IMR-90 (cell line): ENCODE data around the gene PLPP7. TPM values are rescaled to one million over a fixed set of nuclear protein-coding genes. Genes with fewer than 3 reads are reported as not detected.

Experiments
- ATAC-seq: fragments of 200-7000 bp; cut with Tn5 transposase; 2 replicates; pipeline ENCODE4 v1.9.1; 2020; ENCODE audit warnings: low read depth, mild to moderate bottlenecking, moderate library complexity
- BruUV-seq: library from RNA; stranded (reverse); fragments of 400-500 nt; replicated peaks from 2 replicates; lab custom pipeline; 2021; lab: Mats Ljungman, UMichigan
- CTCF ChIA-PET: fragments of 300-600 bp; formaldehyde crosslinking; extraction: SDS; loops from one replicate; lab custom pipeline; 2021; ENCODE audit warnings: antibody characterized with exemption; lab: Yijun Ruan, JAX
- POLR2A ChIA-PET: fragments of 300-600 bp; sonication (Branson Sonifier 250); formaldehyde crosslinking; loops from one replicate; lab custom pipeline; 2022; ENCODE audit warnings: antibody characterized with exemption; ENCODE audit not compliant: unreplicated experiment; lab: Charles Lee
- DNase-seq: peaks from one replicate; pipeline ENCODE4 v3.0.0; 2013
- H2AFZ ChIP-seq: replicated peaks from 2 replicates; pipeline ENCODE3; 2013; ENCODE audit warnings: low read length, mild to moderate bottlenecking; ENCODE audit not compliant: poor library complexity
- H2AK5ac ChIP-seq: 2 replicates; pipeline ENCODE4 v1.6.1; 2013; ENCODE audit warnings: low read depth, low read length, inconsistent platforms
- H2AK9ac ChIP-seq: replicated peaks from 2 replicates; pipeline ENCODE3; 2013; ENCODE audit warnings: mild to moderate bottlenecking, low read depth, low read length, moderate library complexity; ENCODE audit not compliant: poor library complexity
- H2BK120ac ChIP-seq: 2 replicates; pipeline ENCODE4 v1.6.1; 2013; ENCODE audit warnings: low read depth, low read length, inconsistent platforms
- H2BK15ac ChIP-seq: 3 replicates; pipeline ENCODE4 v1.6.1; 2013; ENCODE audit warnings: low read depth, low read length, inconsistent platforms
- H2BK20ac ChIP-seq: 2 replicates; pipeline ENCODE4 v1.6.1; 2013; ENCODE audit warnings: low read depth, mild to moderate bottlenecking, inconsistent platforms, low read length, moderate library complexity
- H2BK5ac ChIP-seq: 2 replicates; pipeline ENCODE4 v1.6.1; 2013; ENCODE audit warnings: mild to moderate bottlenecking, low read depth, low read length, inconsistent platforms; ENCODE audit not compliant: poor library complexity, severe bottlenecking
- H3K14ac ChIP-seq: replicated peaks from 2 replicates; pipeline ENCODE4 v1.6.1; 2013; ENCODE audit warnings: low read depth, low read length, inconsistent platforms
- H3K18ac ChIP-seq: 2 replicates; pipeline ENCODE4 v1.6.1; 2013; ENCODE audit warnings: low read depth, low read length, control low read depth
- H3K23ac ChIP-seq: 2 replicates; pipeline ENCODE4 v1.6.1; 2013; ENCODE audit warnings: low read depth, low read length, inconsistent platforms
- H3K27ac ChIP-seq: 2 replicates; pipeline ENCODE4 v1.5.1; 2013; ENCODE audit warnings: mild to moderate bottlenecking, control low read depth, low read length; ENCODE audit not compliant: insufficient read depth
- H3K27me3 ChIP-seq: 2 replicates; pipeline ENCODE4 v1.6.1; 2013; ENCODE audit warnings: low read length; ENCODE audit not compliant: control insufficient read depth, insufficient read depth
- H3K36me3 ChIP-seq: 2 replicates; pipeline ENCODE4 v1.6.1; 2013; ENCODE audit warnings: low read length, mixed read lengths; ENCODE audit not compliant: control insufficient read depth, insufficient read depth
- H3K4ac ChIP-seq: 2 replicates; pipeline ENCODE4 v1.6.1; 2013; ENCODE audit warnings: low read depth, low read length, inconsistent platforms
- H3K4me1 ChIP-seq: 2 replicates; pipeline ENCODE4 v1.6.1; 2013; ENCODE audit warnings: low read length, mixed read lengths; ENCODE audit not compliant: control insufficient read depth, insufficient read depth
- H3K4me2 ChIP-seq: 2 replicates; pipeline ENCODE4 v1.6.1; 2013; ENCODE audit warnings: low read depth, mild to moderate bottlenecking, control low read depth, low read length, moderate library complexity
- H3K4me3 ChIP-seq: 2 replicates; pipeline ENCODE4 v1.5.1; 2013; ENCODE audit warnings: low read depth, mild to moderate bottlenecking, control low read depth, low read length, moderate library complexity; ENCODE audit not compliant: insufficient read depth
- H3K56ac ChIP-seq: 2 replicates; pipeline ENCODE4 v1.6.1; 2013; ENCODE audit warnings: low read length, inconsistent platforms; ENCODE audit not compliant: insufficient read depth; ENCODE audit errors: extremely low read depth
- H3K79me1 ChIP-seq, 2 experiments: 2 replicates each; pipeline ENCODE4 v1.6.1; 2013; ENCODE audit warnings: low read length in 2 of 2, inconsistent platforms in 1 of 2, low read depth in 1 of 2
- H3K9ac ChIP-seq: 2 replicates; pipeline ENCODE4 v1.6.1; 2013; ENCODE audit warnings: low read depth, low read length, control low read depth
- H3K9me1 ChIP-seq: 2 replicates; pipeline ENCODE4 v1.6.1; 2013; ENCODE audit warnings: low read length, inconsistent platforms; ENCODE audit not compliant: insufficient read depth
- H3K9me3 ChIP-seq: 2 replicates; pipeline ENCODE4 v1.6.1; 2013; ENCODE audit warnings: low read length; ENCODE audit not compliant: control insufficient read depth, insufficient read depth
- H4K20me1 ChIP-seq: 2 replicates; pipeline ENCODE4 v1.6.1; 2013; ENCODE audit warnings: low read length, inconsistent platforms; ENCODE audit not compliant: insufficient read depth
- H4K5ac ChIP-seq: 2 replicates; pipeline ENCODE4 v1.6.1; 2013; ENCODE audit warnings: mild to moderate bottlenecking, low read depth, low read length, control low read depth
- H4K8ac ChIP-seq, 2 experiments: 2 replicates each; pipeline ENCODE4 v1.6.1; 2013; ENCODE audit warnings: low read depth in 2 of 2, low read length in 2 of 2, control low read depth in 1 of 2, inconsistent platforms in 1 of 2
- H4K91ac ChIP-seq: 2 replicates; pipeline ENCODE4 v1.6.1; 2013; ENCODE audit warnings: low read depth, low read length, inconsistent platforms; ENCODE audit not compliant: insufficient read depth
- BHLHE40 ChIP-seq: fragments of 150-350 bp; IDR thresholded peaks from 2 replicates; pipeline ENCODE4 v1.6.1; 2016; ENCODE audit warnings: mild to moderate bottlenecking, low read depth, low read length
- CEBPB ChIP-seq: IDR thresholded peaks from 2 replicates; pipeline ENCODE4 v1.6.1; 2012; ENCODE audit warnings: low read depth, low read length, improper control_type of control experiment
- ELK1 ChIP-seq: fragments of 150-350 bp; IDR thresholded peaks from 2 replicates; pipeline ENCODE4 v1.6.1; 2016; ENCODE audit warnings: low read depth, mild to moderate bottlenecking, low read length, moderate library complexity, borderline replicate concordance
- FOS ChIP-seq: fragments of 150-350 bp; IDR thresholded peaks from 2 replicates; pipeline ENCODE4 v1.6.1; 2016; ENCODE audit warnings: low read depth, low read length
- MAZ ChIP-seq: IDR thresholded peaks from 2 replicates; pipeline ENCODE4 v1.6.1; 2012; ENCODE audit warnings: low read depth, mild to moderate bottlenecking, low read length, improper control_type of control experiment, moderate library complexity, borderline replicate concordance
- NFE2L2 ChIP-seq: fragments of 150-350 bp; IDR thresholded peaks from 2 replicates; pipeline ENCODE4 v1.6.1; 2016; ENCODE audit warnings: low read depth, mild to moderate bottlenecking, low read length
- POLR2A ChIP-seq: IDR thresholded peaks from 2 replicates; pipeline ENCODE4 v1.6.1; 2012; ENCODE audit warnings: mild to moderate bottlenecking, low read depth, low read length
- RAD21 ChIP-seq: IDR thresholded peaks from 2 replicates; pipeline ENCODE4 v1.6.1; 2012; ENCODE audit warnings: low read length, improper control_type of control experiment
- RCOR1 ChIP-seq: IDR thresholded peaks from 2 replicates; pipeline ENCODE4 v1.6.1; 2012; ENCODE audit warnings: mild to moderate bottlenecking, low read length, improper control_type of control experiment; ENCODE audit not compliant: insufficient replicate concordance
- RFX5 ChIP-seq: IDR thresholded peaks from 2 replicates; pipeline ENCODE4 v1.8.0; 2012; ENCODE audit warnings: low read depth, mild to moderate bottlenecking, low read length, moderate library complexity
- SMC3 ChIP-seq: fragments of 150-350 bp; IDR thresholded peaks from 2 replicates; pipeline ENCODE4 v1.6.1; 2016; ENCODE audit warnings: low read depth, mild to moderate bottlenecking, antibody characterized with exemption, low read length, moderate library complexity
- WGBS, 2 experiments: methylation state at CpG; one replicate each; pipeline versions ENCODE4 v1.1.5 to v1.1.7; 2013; ENCODE audit warnings: missing lambda C conversion rate in 2 of 2; ENCODE audit not compliant: insufficient read length in 1 of 2; ENCODE audit errors: extremely low coverage in 2 of 2; 5-methylcytosine and 5-hydroxymethylcytosine counted together
- dilution Hi-C: fragments of 300-500 bp; cut with HindIII; formaldehyde crosslinking; loops from one replicate; pipeline ENCODE4 v1.14.3; 2018; ENCODE audit warnings: low sequenced_read_pairs; ENCODE audit not compliant: unreplicated experiment
- in situ Hi-C: fragments of 300-500 bp; cut with MboI; formaldehyde crosslinking; loops from 3 replicates; pipeline ENCODE4 v1.14.3; 2019; ENCODE audit warnings: low sequenced_read_pairs, inconsistent platforms, mixed read lengths
- intact Hi-C: fragments of 100-400 bp; cut with micrococcal nuclease; formaldehyde crosslinking; loops from 2 replicates; pipeline ENCODE4 v1.10.0; 2022
- polyA plus RNA-seq, 3 experiments: library from polyadenylated mRNA; depleted of rRNA; stranded (reverse); fragments of >200 nt; gene quantifications; 2 replicates each; pipeline ENCODE4 v1.2.3, GENCODE V29; 2012; ENCODE audit warnings: low replicate concordance in 1 of 3
- total RNA-seq: library from RNA; depleted of rRNA; stranded (reverse); fragments of >200 nt; gene quantifications from 2 replicates; pipeline ENCODE4 v1.2.3, GENCODE V29; 2012
- TF ChIP-seq, protein P1 (sequence below): conservative IDR thresholded peaks from 2 replicates; pipeline ENCODE4 v1.5.1; 2012; ENCODE audit warnings: mild to moderate bottlenecking, low read depth, low read length, improper control_type of control experiment

The PLPP7 gene
- total and polyA plus RNA-seq, 2 of the 4 experiments (the other 2 are of a cell fraction): 0.54 to 1.2 TPM

- no TSS peak for BruUV-seq
- no peaks in the 10 kb centered on the region for H3K9me1 ChIP-seq
- no peak overlapping the region for H4K5ac ChIP-seq
- H2AK9ac ChIP-seq: no peak overlapping the region
- no peak overlapping the region for H3K4me2 ChIP-seq
- WGBS, 2 experiments: 0% methylated on average over 2 of the region's 13 CpGs; no CpG with 5 or more reads in 1 of the 2 experiments
- peak; percentile 38 for DNase-seq
- H3K4me3 ChIP-seq: no peak overlapping the region
- no peaks in the 10 kb centered on the region for H3K36me3 ChIP-seq
- ATAC-seq: peak; percentile 18
- H3K9ac ChIP-seq: no peak overlapping the region
- no peak overlapping the region for H2AK5ac ChIP-seq
- peak overlapping the region; percentile 70 for H2AFZ ChIP-seq
- no peaks in the 10 kb centered on the region for H3K79me1 ChIP-seq
- H3K14ac ChIP-seq: no peak overlapping the region
- no peak overlapping the region for H3K27ac ChIP-seq
- H2BK15ac ChIP-seq: no peak overlapping the region
- H3K56ac ChIP-seq: no peak overlapping the region
- no peak overlapping the region for H3K23ac ChIP-seq
- H4K20me1 ChIP-seq: no peaks in the 10 kb centered on the region
- no peak overlapping the region; the same call in 1 of the 2 replicates for H3K18ac ChIP-seq
- in situ Hi-C loops (loop anchor here (5.0 kb wide), 1 partner anchor 157 kb away; no protein-coding TSS in a partner anchor), dilution Hi-C loops (no loop called here), intact Hi-C loops (no loop called here)
- H2BK20ac ChIP-seq: 0 out of 2 replicates have a peak overlapping the region, but pooled peaks have one; percentile 80
- H4K91ac ChIP-seq: no peak overlapping the region; the same call in 1 of the 2 replicates
- CTCF ChIA-PET: interaction anchor here (1.0 to 3.2 kb wide), 4 partner anchors 15 to 318 kb away, joined by 3 to 45 read pairs (median 3); no protein-coding TSS in a partner anchor
- TF ChIP-seq MAZ (no peak), SMC3 (no peak), POLR2A (no peak), CEBPB (no peak), ELK1 (no peak), RFX5 (no peak), RCOR1 (no peak), FOS (no peak), RAD21 (no peak), BHLHE40 (no peak), NFE2L2 (no peak)
- TF ChIP-seq, protein P1, sequence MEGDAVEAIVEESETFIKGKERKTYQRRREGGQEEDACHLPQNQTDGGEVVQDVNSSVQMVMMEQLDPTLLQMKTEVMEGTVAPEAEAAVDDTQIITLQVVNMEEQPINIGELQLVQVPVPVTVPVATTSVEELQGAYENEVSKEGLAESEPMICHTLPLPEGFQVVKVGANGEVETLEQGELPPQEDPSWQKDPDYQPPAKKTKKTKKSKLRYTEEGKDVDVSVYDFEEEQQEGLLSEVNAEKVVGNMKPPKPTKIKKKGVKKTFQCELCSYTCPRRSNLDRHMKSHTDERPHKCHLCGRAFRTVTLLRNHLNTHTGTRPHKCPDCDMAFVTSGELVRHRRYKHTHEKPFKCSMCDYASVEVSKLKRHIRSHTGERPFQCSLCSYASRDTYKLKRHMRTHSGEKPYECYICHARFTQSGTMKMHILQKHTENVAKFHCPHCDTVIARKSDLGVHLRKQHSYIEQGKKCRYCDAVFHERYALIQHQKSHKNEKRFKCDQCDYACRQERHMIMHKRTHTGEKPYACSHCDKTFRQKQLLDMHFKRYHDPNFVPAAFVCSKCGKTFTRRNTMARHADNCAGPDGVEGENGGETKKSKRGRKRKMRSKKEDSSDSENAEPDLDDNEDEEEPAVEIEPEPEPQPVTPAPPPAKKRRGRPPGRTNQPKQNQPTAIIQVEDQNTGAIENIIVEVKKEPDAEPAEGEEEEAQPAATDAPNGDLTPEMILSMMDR: no peak
- H3K4ac ChIP-seq: no peak overlapping the region
- no peaks in the 10 kb centered on the region for H3K4me1 ChIP-seq
- H4K8ac ChIP-seq: peak overlapping the region in 1 of 2 experiments; percentile 62; a peak in 1 of 4 replicates
- H2BK120ac ChIP-seq: peak overlapping the region; percentile 64; the same call in 1 of the 2 replicates
- no peaks in the 10 kb centered on the region for H3K9me3 ChIP-seq
- POLR2A ChIA-PET: no interaction called here
- no peaks in the 10 kb centered on the region for H3K27me3 ChIP-seq
- H2BK5ac ChIP-seq: no peak overlapping the region
Measured at GRCh38 chr9:131334629-131335367, 45.3 kb downstream of the PLPP7 start.
